ENCODE measurements around the gene TESK2. TPM values are rescaled to one million over a fixed set of nuclear protein-coding genes. Genes with fewer than 3 reads are reported as not detected.

The TESK2 gene
- total and polyA plus RNA-seq, 2 of the 8 experiments (the other 6 are each of a cell fraction or from before 2014, with no cell fraction given), result 10.8 to 12.6 TPM

DNA sequence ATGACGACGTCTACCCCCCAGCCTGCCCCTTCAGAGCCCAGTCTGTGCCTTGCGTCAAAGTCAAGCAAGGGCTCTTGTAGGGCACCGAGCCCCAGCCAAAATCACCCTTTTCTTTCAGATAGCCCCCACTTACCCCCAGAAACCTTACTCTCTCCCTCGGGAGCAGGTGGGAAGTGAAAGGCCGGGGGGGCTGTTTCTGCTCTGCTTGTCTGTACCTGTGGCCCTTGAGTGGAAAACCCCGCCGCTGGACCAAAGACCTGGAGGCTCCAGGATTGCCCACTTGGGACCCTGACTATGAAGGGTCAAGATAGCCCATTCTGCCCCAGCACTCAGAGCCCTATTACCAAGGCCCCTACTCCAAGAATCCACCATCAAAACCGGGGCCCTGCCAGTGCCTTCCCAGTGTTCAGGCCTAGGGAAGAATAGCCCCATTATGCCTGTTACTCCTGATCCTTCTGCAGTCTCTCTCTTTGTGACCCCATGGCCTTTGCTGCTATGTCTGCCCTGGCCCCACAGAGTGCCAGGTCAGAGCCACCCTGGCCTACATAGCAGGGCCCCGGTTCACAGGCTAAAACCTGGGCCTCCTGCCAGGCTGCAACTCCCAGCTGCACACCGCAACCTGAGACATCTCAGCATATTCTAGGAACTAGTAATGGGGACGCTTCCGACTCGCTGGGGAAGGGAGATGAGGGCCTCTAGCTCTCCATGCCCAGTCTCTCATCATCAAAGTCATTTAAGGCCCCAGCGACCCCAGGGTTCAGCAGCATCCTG is 186.5 kb downstream of the TESK2 start:
- no peak for FAIRE-seq
- peak overlapping the region; percentile 75 to 93 (median 86); a peak in 6 of 7 replicates for H3K9ac ChIP-seq (replicated peaks in 1 of 4; ENCODE audit: extremely low read depth in 1 of 4, low read depth in 3 of 4, low read length in 3 of 4)
- no peaks in the 10 kb centered on the region; a peak in 1 of 4 replicates for H3K79me2 ChIP-seq (ENCODE audit: control insufficient read depth in 1 of 2, insufficient read depth in 2 of 2, low read length in 2 of 2)
- no peaks in the 10 kb centered on the region for H3K79me1 ChIP-seq (ENCODE audit: low read depth, low read length)
- DNase-seq (ENCODE audit: low read depth in 1 of 2, low spot score in 2 of 2), result peak in 1 of 2 experiments; percentile 46
- H2AK5ac ChIP-seq (ENCODE audit: low read depth, low read length), result no peak overlapping the region; the same call in 1 of the 2 replicates
- no peak overlapping the region for H3K14ac ChIP-seq (ENCODE audit: insufficient read length)
- peak overlapping the region; percentile 20 for H3K56ac ChIP-seq (replicated peaks; ENCODE audit: insufficient read length, low read depth, low read length)
- no peaks in the 10 kb centered on the region for H3K9me3 ChIP-seq (ENCODE audit: insufficient read depth in 2 of 2, low read depth in 1 of 2, low read length in 1 of 2)
- H2BK5ac ChIP-seq (ENCODE audit: low read depth, low read length), result peak overlapping the region; percentile 97
- peak overlapping the region; percentile 42 for H3K4ac ChIP-seq (replicated peaks; ENCODE audit: insufficient read length, low read depth, low read length)
- H4K5ac ChIP-seq (ENCODE audit: insufficient read length, low read depth, low read length), result peak overlapping the region; percentile 95
- H3K4me3 ChIP-seq (ENCODE audit: extremely low read depth in 1 of 4, insufficient read depth in 2 of 4, low read depth in 3 of 4, low read length in 4 of 4), result peak overlapping the region; percentile 63 to 76 (median 74)
- H3K4me1 ChIP-seq (replicated peaks in 1 of 4; ENCODE audit: control insufficient read depth in 3 of 4, insufficient read depth in 4 of 4, low read length in 3 of 4), result peaks cover 13 to 24% (median 15%) of the 10 kb centered on the region in 4 experiments
- H4K8ac ChIP-seq (ENCODE audit: extremely low read depth, insufficient read depth, low read length), result peak overlapping the region; percentile 96; the same call in 1 of the 2 replicates
- 61% methylated on average over 15 of the region's 15 CpGs; no CpG with 5 or more reads in 1 of the 2 experiments for WGBS, 2 experiments (ENCODE audit: extremely low coverage in 1 of 2, insufficient coverage in 1 of 2, insufficient read length in 1 of 2, insufficient replicate concordance in 2 of 2, low coverage in 1 of 2, low lambda C conversion rate in 2 of 2, missing lambda C conversion rate in 1 of 2)
- ChIA-PET POLR2A (ENCODE audit: partially characterized antibody) (interaction anchor here (0.9 to 9.9 kb wide), 10 partner anchors 10 to 529 kb away, joined by 3 to 194 read pairs (median 8); partner anchors contain the start of genes HECTD3, HPDL, MUTYH and PRDX1), CTCF (ENCODE audit: partially characterized antibody) (interaction anchor here (1.0 to 19.1 kb wide), 12 partner anchors 9 to 290 kb away, joined by 3 to 424 read pairs (median 3); partner anchors contain the start of genes HECTD3, HPDL, TESK2 and UROD)
- peaks cover 2% of the 10 kb centered on the region for H3K23me2 ChIP-seq (ENCODE audit: low read depth, low read length)
- H3K18ac ChIP-seq (ENCODE audit: extremely low read depth, low read length), result peak overlapping the region; percentile 98
- TF ChIP-seq POLR2A (IDR thresholded peaks at IDR 0.05; ENCODE audit: control extremely low read depth in 1 of 2, low read depth in 2 of 2, low read length in 2 of 2) (0 out of 3 replicates have a peak, but pooled peaks of 1 of the 2 experiments have one; percentile 15), CBX5 (IDR thresholded peaks at IDR 0.05; ENCODE audit: low read depth, low read length) (no peak)
- no peaks in the 10 kb centered on the region for H3K27me3 ChIP-seq (replicated peaks in 1 of 4; ENCODE audit: control insufficient read depth in 3 of 4, extremely low read depth in 1 of 4, insufficient read depth in 3 of 4, low read length in 3 of 4)
- H4K91ac ChIP-seq (replicated peaks; ENCODE audit: insufficient read length, low read length), result peak overlapping the region; percentile 94
- H2BK20ac ChIP-seq (ENCODE audit: low read length), result 0 out of 2 replicates have a peak overlapping the region, but pooled peaks have one; percentile 6
- no peaks in the 10 kb centered on the region for H4K20me1 ChIP-seq (replicated peaks in 1 of 2; ENCODE audit: control insufficient read depth in 1 of 2, insufficient read depth in 2 of 2, low read length in 2 of 2)
- H2AFZ ChIP-seq (ENCODE audit: low read length), result no peak overlapping the region
- H2BK120ac ChIP-seq (replicated peaks; ENCODE audit: low read depth, low read length), result peak overlapping the region; percentile 4
- H2BK12ac ChIP-seq (ENCODE audit: low read depth, low read length), result peak overlapping the region; percentile 53
- H2BK15ac ChIP-seq (ENCODE audit: low read length), result peak overlapping the region; percentile 61; the same call in 1 of the 2 replicates
- no peak overlapping the region for H3K23ac ChIP-seq (ENCODE audit: insufficient read length)
- peak overlapping the region; percentile 64 to 88 for H3K4me2 ChIP-seq (ENCODE audit: insufficient read depth in 1 of 2, low read depth in 2 of 2, low read length in 2 of 2)
- H3K27ac ChIP-seq (ENCODE audit: low read depth, low read length), result peak overlapping the region; percentile 93
- H3K36me3 ChIP-seq (ENCODE audit: control insufficient read depth in 2 of 4, insufficient read depth in 4 of 4, low read length in 3 of 4), result no peaks in the 10 kb centered on the region
